ENCODE results near the gene NDEL1. TPM values are rescaled to one million over a fixed set of nuclear protein-coding genes. Genes with fewer than 3 reads are reported as not detected.
A peak's percentile ranks its signal among the peaks of the same experiment; 100 is the strongest.

Gene NDEL1, protein sequence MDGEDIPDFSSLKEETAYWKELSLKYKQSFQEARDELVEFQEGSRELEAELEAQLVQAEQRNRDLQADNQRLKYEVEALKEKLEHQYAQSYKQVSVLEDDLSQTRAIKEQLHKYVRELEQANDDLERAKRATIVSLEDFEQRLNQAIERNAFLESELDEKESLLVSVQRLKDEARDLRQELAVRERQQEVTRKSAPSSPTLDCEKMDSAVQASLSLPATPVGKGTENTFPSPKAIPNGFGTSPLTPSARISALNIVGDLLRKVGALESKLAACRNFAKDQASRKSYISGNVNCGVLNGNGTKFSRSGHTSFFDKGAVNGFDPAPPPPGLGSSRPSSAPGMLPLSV
- 39.8 and 43.5 TPM in 2 replicates for total RNA-seq

DNA sequence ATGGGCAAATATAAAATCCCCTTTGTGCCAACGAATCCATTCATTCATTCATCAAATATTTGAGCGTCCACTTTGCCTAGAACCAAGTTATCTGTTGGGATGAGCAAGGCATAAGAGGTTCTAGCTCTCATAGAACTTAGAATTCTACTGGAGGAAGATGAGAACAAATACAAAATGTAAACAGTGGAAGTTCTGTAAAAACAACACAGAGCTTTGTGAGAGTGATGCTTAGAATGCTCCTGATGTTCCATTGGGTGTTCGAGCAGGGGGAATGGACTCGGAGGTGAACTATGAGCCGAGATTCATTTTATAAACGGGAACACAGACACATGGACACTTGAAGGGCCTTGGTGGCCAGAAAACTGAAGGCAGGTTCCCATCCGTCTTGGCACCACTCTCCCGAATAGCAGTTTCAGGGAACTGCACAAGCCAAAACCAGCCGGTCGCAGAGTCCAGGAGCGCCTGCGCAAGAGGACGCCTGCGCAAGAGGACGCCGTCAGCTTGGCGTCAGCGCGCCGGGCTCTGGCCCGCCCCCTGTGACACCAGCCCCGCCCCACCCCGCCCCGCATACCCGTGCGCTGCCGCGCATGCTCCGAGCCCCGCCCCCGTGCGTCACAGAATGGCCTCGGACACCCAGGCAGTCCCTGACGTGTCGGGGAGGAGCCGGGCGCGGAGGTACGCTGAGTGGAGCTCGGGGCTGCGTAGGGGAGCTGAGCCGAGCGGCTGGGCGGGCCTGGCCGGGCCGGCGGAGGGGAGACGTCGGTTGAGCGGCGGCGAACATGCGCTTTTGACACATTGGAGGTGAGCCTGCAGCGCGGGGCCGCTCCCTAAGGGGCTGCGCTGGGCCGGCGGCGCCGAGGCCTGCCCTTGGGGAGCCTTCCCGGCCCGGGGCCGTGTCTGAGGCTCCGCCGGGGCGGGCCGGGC is at the start of gene NDEL1:
TSS of gene NDEL1 (plus strand) at position 640 of the 924 bp plus-strand sequence. CDS start 8,388 bp downstream, outside the sequence.
- Histone ChIP-seq H3K27me3 (ENCODE audit: control insufficient read depth, insufficient read depth, low read length) (no peaks in the 10 kb centered on the region), H3K36me3 (ENCODE audit: control insufficient read depth, insufficient read depth, low read length) (no peaks in the 10 kb centered on the region), H3K4me3 (ENCODE audit: low read depth, low read length) (peak within 1 kb of the TSS; percentile 98)
- DNase-seq (ENCODE audit: low read depth): peak; percentile 90
- TF ChIP-seq, protein P1, sequence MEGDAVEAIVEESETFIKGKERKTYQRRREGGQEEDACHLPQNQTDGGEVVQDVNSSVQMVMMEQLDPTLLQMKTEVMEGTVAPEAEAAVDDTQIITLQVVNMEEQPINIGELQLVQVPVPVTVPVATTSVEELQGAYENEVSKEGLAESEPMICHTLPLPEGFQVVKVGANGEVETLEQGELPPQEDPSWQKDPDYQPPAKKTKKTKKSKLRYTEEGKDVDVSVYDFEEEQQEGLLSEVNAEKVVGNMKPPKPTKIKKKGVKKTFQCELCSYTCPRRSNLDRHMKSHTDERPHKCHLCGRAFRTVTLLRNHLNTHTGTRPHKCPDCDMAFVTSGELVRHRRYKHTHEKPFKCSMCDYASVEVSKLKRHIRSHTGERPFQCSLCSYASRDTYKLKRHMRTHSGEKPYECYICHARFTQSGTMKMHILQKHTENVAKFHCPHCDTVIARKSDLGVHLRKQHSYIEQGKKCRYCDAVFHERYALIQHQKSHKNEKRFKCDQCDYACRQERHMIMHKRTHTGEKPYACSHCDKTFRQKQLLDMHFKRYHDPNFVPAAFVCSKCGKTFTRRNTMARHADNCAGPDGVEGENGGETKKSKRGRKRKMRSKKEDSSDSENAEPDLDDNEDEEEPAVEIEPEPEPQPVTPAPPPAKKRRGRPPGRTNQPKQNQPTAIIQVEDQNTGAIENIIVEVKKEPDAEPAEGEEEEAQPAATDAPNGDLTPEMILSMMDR (IDR thresholded peaks at IDR 0.05; ENCODE audit: insufficient read depth, low read length, poor library complexity, severe bottlenecking): no peak

DNA sequence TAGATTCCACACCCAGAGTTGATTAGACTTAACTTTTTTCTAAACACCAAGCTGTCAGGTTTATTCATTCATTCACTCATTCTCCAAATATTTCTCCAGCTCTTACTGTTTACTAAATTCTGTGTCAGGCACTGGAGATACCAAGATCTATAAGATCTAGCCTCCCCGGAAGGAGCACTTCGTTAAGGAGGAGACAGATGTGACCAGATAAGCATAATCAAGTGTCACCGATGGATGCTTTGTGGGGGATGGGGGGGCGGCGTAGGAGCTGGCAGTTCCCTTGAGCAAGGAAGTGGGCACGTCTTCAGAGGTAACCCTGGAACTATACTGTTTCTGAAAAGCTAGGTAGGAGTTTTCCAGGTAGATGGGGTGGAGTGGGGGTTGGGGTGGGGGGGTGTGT is 48.8 kb upstream of the NDEL1 start:
- no peak for DNase-seq (ENCODE audit: low read depth)
- H3K27me3 ChIP-seq (ENCODE audit: control insufficient read depth, insufficient read depth, low read length): no peaks in the 10 kb centered on the region
- TF ChIP-seq, protein P1 (IDR thresholded peaks at IDR 0.05; ENCODE audit: insufficient read depth, low read length, poor library complexity, severe bottlenecking): no peak
- H3K4me3 ChIP-seq (ENCODE audit: low read depth, low read length): no peak overlapping the region
- H3K36me3 ChIP-seq (ENCODE audit: control insufficient read depth, insufficient read depth, low read length): no peaks in the 10 kb centered on the region

DNA sequence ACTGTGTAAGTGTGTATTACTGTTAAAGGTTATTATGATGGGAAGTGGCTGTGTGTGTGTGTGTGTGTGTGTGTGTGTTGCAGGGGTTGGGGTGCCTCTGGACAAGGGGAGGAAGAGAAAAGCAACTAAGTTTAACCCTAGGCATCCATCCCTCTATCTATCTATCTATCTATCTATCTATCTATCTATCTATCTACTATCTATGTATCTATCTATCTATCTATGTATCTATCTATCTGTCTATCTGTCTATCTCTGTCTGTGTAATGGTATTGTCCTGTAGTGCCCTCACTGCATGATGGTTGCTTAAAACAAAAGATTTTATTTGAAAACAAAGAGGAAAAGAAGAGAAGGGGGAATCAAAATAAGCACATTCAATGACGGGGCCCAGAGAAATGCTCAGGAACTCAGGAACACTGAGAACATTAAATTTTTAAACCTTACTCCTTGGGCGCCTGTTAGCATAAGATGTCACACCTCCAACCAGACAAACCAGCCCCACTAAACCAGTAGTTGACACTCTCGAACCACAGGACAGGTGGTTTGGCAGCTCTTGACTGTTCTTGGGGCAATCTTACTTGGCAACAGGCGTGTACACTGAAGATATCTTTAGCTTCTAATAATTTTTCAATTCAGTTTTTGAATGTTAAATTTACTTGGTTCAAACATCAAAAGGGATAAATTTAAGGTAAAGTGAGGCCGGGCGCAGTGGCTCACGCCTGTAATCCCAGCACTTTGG is 47.6 kb upstream of the NDEL1 start:
- Histone ChIP-seq H3K36me3 (ENCODE audit: control insufficient read depth, insufficient read depth, low read length) (no peaks in the 10 kb centered on the region), H3K4me3 (ENCODE audit: low read depth, low read length) (no peak overlapping the region), H3K27me3 (ENCODE audit: control insufficient read depth, insufficient read depth, low read length) (no peaks in the 10 kb centered on the region)
- TF ChIP-seq, protein P1 (IDR thresholded peaks at IDR 0.05; ENCODE audit: insufficient read depth, low read length, poor library complexity, severe bottlenecking): no peak
- no peak for DNase-seq (ENCODE audit: low read depth)

DNA sequence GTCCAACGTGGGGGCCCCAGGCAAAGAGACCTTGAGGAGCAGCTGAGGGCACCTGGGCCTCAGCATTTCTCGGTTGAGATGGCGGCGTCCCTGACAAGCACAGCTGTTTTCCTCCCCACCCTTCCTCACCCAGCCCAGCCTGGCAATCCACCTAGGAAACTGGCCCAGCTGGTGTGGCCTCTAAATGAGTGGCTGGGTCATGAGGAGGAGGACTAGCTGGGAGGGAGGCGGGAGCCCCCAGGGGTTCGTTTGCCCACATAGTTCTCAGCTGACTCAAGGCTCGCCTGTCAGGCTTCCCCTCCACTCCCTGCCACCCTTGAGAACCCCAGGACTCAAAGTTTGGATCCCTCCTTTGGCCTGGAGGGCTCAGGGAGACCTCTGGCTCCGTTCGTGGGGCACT is 44.0 kb upstream of the NDEL1 start:
- Histone ChIP-seq H3K27me3 (ENCODE audit: control insufficient read depth, insufficient read depth, low read length) (no peaks in the 10 kb centered on the region), H3K4me3 (ENCODE audit: low read depth, low read length) (no peak overlapping the region), H3K36me3 (ENCODE audit: control insufficient read depth, insufficient read depth, low read length) (no peaks in the 10 kb centered on the region)
- no peak for DNase-seq (ENCODE audit: low read depth)
- TF ChIP-seq, protein P1 (IDR thresholded peaks at IDR 0.05; ENCODE audit: insufficient read depth, low read length, poor library complexity, severe bottlenecking): no peak

DNA sequence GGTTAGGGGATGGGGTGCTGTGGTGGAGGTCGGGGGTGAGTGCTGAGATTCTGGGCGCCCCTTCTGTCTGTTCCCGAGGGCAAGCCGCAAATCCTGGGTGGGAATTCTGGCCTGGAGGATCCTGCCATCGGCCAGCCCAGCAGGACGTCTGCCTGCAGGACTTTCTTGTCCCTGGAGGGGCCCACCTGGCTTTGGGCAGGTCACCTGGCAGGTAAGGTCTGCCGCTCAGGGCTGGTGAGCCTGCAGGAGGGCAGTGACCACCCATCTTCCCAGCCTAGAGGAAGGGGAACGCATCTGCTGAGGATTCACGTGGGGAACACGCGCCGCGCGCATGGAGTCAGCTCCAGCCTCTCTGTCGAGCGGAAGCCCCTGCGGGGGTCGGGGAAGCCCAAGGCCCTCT is 43.4 kb upstream of the NDEL1 start:
- TF ChIP-seq, protein P1 (IDR thresholded peaks at IDR 0.05; ENCODE audit: insufficient read depth, low read length, poor library complexity, severe bottlenecking): no peak
- DNase-seq (ENCODE audit: low read depth): no peak

More for the DNA sequence above, 43.4 kb upstream of the NDEL1 start:
- Histone ChIP-seq H3K27me3 (ENCODE audit: control insufficient read depth, insufficient read depth, low read length) (no peaks in the 10 kb centered on the region), H3K36me3 (ENCODE audit: control insufficient read depth, insufficient read depth, low read length) (no peaks in the 10 kb centered on the region), H3K4me3 (ENCODE audit: low read depth, low read length) (no peak overlapping the region)

Measured in kidney epithelial cell (primary cell).